Hepatic stellate cell (primary cell): ENCODE measurements around the gene NEU2.
"Not testable (repeated sequence)": the region's sequence is repeated elsewhere in the genome, so short reads cannot be mapped to it uniquely, and the experiment has no call there.

Source experiments
- DNase-seq: peaks from one replicate; pipeline ENCODE4 v3.0.0; 2011; ENCODE audit warnings: low spot score

The NEU2 gene

GRCh38 chr2:233034091-233034882 is 1.8 kb downstream of the NEU2 start:
- no peak for DNase-seq

GRCh38 chr2:233035426-233036161 is 3.1 kb downstream of the NEU2 start:
- DNase-seq: no peak

DNA sequence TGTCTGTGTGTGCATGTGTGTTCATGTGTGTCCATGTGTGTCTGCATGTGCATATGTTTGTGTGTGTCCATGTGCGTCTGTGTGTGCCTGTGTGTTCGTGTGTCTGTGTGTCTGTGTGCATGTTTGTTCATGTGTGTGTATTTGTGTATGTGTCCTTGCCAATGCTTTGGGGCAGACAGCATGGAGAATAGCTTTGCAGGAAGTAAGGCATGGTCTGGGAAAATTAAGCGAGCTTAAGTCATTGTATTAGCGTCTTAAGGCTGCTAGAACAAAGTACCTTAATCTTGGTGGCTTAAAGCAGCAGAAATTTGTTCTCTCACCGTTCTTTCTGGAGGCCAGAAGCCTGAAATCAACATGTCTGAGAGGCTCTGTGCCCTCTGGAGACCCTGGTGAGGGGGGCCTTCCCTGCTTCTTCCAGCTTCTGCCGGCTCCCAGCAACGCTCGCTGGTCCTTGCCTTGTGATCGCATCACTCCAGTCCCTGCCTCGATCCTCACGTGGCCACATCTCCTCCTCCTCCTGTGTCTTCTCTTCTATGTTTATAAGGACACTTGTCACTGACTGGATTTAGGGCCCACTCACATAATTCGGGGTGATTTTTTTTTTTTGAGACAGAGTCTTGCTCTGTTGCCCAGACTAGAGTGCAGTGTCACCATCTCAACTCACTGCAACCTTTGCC is 3.8 kb downstream of the NEU2 start:
- DNase-seq: no peak

- DNase-seq: no peak
These were observed 4.6 kb downstream of the NEU2 start for GRCh38 chr2:233037078-233037477.

GRCh38 chr2:233039212-233039845 is 6.9 kb downstream of the NEU2 start:
- DNase-seq: no peak

- DNase-seq: no peak
These were observed 7.5 kb downstream of the NEU2 start for GRCh38 chr2:233039846-233040530.

DNA sequence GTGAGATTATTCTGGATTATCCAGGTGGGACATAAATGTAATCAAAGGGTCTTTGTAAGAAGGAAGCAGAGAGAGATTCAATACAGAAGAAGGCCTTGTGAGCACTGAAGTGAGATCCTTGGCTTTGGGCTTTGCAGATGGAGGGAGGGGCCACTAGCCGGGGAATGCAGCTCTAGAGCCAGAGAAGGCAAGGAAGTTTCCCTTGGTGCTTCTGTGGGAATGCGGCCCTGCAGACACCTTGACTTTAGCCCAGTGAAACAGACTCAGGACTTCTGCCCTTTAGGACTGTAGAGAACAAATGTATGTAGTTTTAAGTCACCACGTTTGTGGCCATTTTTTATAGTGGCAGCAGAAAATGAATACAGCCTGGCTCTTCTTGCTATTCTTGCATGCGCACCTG is 8.1 kb downstream of the NEU2 start:
- DNase-seq: no peak

DNA sequence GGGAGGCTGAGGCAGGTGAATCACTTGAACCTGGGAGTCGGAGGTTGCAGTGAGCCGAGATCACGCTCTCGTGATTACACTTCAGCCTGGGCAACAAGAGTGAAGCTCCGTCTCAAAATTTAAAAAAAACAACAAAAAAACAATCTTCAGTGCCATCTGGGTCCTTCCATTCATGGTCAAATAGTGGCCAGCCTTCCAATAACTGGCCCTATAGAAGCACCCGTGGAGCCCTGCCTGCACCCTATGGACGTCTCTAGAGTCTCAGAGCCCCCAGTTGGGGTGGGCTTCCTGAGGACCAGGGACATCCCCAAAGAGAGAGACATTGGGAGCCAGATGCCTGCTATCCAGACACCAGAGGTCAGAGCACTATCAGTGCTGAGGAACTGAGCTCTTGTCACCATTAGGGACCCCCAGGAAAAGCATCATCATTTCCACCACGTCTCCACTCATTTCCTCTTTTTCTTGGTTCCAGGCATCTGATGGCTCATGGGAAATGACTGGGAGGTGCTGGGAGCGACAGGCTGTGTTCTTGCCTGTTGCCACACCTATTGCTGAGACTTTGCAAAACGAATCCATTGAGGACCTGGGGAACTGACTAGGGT is 9.4 kb downstream of the NEU2 start:
- no peak for DNase-seq

GRCh38 chr2:233042549-233042948 is 10.1 kb downstream of the NEU2 start:
- no peak for DNase-seq

DNA sequence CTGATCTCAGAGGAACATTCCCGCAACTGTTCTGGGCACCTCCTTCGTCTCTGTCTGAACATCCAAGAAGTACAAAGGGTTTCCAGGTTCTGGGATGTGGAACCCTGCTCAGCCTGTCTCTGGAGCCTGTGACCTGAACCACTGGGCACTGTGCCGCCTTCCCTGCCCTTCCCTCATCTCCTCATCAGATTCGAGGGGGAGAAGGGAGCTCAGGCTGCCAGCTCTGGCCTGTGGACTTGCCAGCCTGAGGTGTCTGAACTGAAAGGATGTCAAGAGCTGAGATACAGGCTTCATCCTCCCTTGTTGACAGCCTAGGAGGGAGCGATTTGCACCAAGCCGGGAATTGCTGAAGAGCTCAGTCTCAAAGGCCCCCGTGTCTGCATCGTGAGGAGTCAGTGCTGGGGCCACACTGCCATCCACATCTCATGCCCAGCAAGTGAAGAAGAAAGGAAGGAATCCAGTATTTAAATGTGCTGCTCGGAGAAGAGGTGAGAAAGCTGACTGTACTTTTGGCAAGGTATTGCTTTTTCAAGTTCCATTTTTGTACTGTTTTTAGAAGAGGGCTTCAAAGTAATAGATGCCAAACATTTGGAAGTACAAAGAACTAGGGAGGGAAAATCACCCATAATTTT is 12.6 kb downstream of the NEU2 start:
- DNase-seq: no peak

GRCh38 chr2:233047206-233047605 is 14.7 kb downstream of the NEU2 start:
- DNase-seq: no peak

DNA sequence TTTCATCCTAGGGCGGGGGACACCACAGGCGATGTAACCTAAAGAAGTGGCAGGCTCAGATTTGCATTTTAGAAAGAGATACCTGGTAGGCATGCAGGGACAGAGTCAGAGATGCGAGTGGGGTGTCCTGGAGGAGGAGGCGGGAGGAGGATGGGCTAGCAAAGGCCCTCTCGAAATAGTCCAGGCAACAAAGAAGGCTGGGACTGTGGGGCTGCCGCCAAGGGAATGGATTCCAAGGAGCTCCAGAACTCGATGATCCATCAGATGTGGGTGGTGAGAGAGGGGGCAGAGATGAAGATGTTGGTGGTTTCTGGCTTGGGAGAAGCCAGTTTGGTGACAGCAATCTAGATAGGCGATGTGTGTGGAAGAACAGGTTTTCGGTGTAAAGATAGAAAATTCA is 15.2 kb downstream of the NEU2 start:
- DNase-seq: no peak

DNA sequence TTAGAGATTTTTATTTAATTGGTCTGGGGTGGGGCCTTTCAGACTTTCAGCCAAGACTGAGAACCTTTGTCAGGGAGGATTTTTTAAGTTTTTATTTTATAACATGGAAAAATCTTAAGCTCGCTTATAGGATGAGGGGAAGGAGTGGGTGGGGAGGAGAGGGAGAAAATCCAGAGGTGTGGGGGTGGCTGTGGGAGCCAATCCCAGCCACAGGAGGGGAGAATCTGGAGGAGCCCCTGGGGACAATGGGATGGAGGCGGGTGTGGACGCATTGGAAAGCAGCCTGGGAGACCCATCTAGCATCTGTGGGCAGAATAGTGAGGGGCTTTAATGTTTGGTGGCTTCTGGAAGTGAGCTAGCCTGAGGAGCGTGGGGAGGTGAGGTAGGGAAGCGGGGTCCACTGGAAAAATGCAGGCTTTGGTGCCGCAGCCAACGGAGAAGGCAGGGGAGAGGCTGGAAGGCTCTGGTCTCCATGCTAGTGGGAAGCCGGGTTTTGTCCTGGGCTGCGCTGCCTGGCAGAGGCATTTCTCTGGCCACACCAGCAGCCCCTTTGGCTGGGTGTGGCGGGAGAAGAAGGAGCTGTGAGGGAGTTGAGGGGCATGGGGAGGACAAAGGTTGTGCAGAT is 16.2 kb downstream of the NEU2 start:
- no peak for DNase-seq

GRCh38 chr2:233049194-233049761 is 16.8 kb downstream of the NEU2 start:
- DNase-seq: no peak

DNA sequence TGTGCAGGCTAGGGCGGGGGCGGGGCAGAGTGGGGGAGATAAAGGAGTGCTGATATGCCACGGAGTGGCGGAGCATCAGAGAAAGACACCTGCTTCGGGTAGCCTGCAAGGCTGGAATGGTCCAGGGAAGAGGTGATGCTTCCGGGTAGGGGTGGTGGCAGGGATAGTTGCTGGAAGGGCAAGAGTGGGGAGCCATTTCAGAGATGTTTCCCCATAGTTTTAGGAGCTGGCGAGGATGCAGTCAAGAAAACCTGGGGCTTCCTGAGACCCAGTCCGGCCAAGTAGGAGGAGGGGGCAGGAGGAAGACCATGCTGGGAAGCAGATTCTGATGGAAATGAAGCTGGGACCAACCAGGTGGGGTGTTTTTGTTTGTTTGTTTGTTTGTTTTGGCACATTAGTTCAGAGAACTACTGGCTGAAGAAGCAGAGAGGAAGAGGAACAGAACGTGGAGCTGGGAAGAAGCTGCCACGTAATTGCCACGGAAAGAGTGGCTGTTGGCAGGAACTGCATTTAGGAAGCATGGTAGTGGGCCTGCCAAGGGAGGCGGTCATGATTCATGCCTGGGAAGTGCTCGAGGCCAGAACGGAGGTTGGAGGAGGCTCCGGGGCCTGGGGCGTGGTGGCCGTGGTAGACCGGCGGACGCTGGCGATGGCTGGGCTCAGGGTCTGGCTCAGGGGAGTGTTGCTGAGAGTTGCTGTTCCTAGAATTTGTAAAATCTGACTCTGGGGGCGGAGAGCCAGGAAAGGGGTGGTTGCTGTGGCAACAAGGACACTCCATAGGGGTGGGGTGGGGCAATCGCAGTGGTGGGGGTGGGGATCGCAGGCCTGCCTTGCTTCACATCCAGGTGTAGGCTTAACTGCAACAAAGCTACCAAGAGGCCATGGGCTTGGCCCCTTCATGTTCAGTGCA is 19.0 kb downstream of the NEU2 start:
- no peak for DNase-seq

GRCh38 chr2:233052517-233052916 is 20.0 kb downstream of the NEU2 start:
- DNase-seq: not testable (repeated sequence)

DNA sequence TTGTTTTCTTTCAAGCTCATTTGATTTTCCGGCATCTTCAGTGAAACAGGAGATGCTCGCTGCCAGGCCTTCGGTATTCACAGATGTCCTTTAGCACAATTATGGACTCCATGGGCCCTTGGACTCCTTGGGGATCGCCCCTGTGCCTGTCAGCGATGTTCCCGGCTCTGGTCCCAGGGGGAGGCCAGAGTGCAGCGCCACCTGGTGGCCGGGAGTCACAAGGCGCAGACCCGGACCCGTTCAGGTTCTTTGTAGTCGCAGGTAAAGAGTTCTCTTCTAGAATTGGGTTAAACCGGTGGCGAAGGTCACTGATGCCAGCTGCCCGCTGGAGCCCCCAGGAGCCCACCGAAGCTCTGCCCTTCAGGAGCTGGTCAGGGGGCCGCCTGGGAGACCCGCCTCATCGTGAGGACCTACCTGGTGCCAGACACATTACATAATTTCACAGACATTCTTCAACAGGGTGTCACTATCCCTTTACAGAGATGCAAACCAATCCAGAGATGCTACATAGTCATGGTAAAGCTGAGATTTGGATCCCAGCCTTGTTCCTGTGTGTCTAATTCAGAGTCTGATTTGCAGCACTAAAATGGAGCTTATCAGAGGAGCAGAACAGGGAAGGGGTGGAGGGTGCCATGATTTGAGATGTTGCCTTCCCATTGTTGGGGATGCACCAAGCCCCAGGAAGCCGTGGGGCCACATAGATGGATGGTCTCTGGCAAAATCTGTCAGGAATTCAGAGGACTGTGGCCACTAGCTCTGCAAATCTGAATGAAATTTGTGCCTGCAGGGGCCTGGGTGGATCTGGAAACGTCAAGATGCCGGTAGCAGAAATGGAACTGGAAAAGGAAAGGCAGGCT is 21.7 kb downstream of the NEU2 start:
- DNase-seq: peak; percentile 86

DNA sequence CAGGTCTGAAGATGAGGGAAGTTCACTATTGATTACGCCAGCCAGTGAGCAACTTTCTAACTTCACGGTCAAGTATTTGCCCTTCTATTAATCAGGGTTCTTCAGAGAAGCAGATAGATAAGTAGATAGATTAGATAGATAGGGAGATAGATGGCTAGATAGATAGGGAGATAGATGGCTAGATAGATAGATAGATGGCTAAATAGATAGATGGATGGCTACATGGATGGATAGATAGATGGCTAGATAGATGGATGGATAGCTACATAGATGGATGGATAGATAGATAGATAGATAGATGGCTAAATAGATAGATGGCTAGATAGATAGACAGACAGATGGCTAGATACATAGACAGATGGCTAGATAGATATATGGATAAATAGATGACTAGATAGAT is 22.9 kb downstream of the NEU2 start:
- DNase-seq: no peak
